IPS-15b (cell line): ENCODE results near the gene RNF213.

ENCODE experiments used
- H3K27me3 ChIP-seq: one replicate; pipeline ENCODE4 v1.6.1; 2013; ENCODE audit warnings: low read length; ENCODE audit not compliant: control insufficient read depth, insufficient read depth
- H3K36me3 ChIP-seq: one replicate; pipeline ENCODE4 v1.6.1; 2013; ENCODE audit warnings: low read length; ENCODE audit not compliant: control insufficient read depth, insufficient read depth
- H3K4me1 ChIP-seq: one replicate; pipeline ENCODE4 v1.6.1; 2013; ENCODE audit warnings: mild to moderate bottlenecking, low read length; ENCODE audit not compliant: control insufficient read depth, insufficient read depth
- H3K4me3 ChIP-seq: one replicate; pipeline ENCODE4 v1.5.1; 2013; ENCODE audit warnings: low read depth, low read length
- H3K9ac ChIP-seq: one replicate; pipeline ENCODE4 v1.6.1; 2013; ENCODE audit warnings: low read depth, mild to moderate bottlenecking, low read length
- H3K9me3 ChIP-seq: one replicate; pipeline ENCODE4 v1.6.1; 2013; ENCODE audit warnings: mild to moderate bottlenecking, low read length; ENCODE audit not compliant: control insufficient read depth, insufficient read depth

RNF213 gene

GRCh38 chr17:80363518-80364090, 103.0 kb downstream of the RNF213 start:
- Histone ChIP-seq H3K36me3 (peaks cover 43% of the 10 kb centered on the region), H3K4me1 (no peaks in the 10 kb centered on the region), H3K27me3 (no peaks in the 10 kb centered on the region), H3K4me3 (no peak overlapping the region), H3K9me3 (no peaks in the 10 kb centered on the region), H3K9ac (no peak overlapping the region)

GRCh38 chr17:80364091-80364691, 103.5 kb downstream of the RNF213 start:
- peaks cover 44% of the 10 kb centered on the region for H3K36me3 ChIP-seq
- H3K4me1 ChIP-seq: no peaks in the 10 kb centered on the region
- H3K27me3 ChIP-seq: no peaks in the 10 kb centered on the region
- H3K4me3 ChIP-seq: no peak overlapping the region
- H3K9ac ChIP-seq: no peak overlapping the region
- H3K9me3 ChIP-seq: no peaks in the 10 kb centered on the region

- Histone ChIP-seq H3K27me3 (no peaks in the 10 kb centered on the region), H3K4me3 (no peak overlapping the region), H3K36me3 (peaks cover 52% of the 10 kb centered on the region), H3K4me1 (no peaks in the 10 kb centered on the region), H3K9ac (no peak overlapping the region), H3K9me3 (no peaks in the 10 kb centered on the region)
Observed at GRCh38 chr17:80365001-80365965, 104.6 kb downstream of the RNF213 start.

- Histone ChIP-seq H3K4me1 (no peaks in the 10 kb centered on the region), H3K27me3 (no peaks in the 10 kb centered on the region), H3K4me3 (no peak overlapping the region), H3K9me3 (no peaks in the 10 kb centered on the region), H3K36me3 (peaks cover 50% of the 10 kb centered on the region), H3K9ac (no peak overlapping the region)
Observed at GRCh38 chr17:80365983-80366382, 105.3 kb downstream of the RNF213 start.

GRCh38 chr17:80367503-80367902, 106.9 kb downstream of the RNF213 start:
- no peak overlapping the region for H3K4me3 ChIP-seq
- no peaks in the 10 kb centered on the region for H3K4me1 ChIP-seq
- H3K27me3 ChIP-seq: no peaks in the 10 kb centered on the region
- H3K9me3 ChIP-seq: no peaks in the 10 kb centered on the region
- peaks cover 44% of the 10 kb centered on the region for H3K36me3 ChIP-seq
- H3K9ac ChIP-seq: no peak overlapping the region

GRCh38 chr17:80371196-80371595, 110.5 kb downstream of the RNF213 start:
- no peak overlapping the region for H3K9ac ChIP-seq
- no peaks in the 10 kb centered on the region for H3K4me1 ChIP-seq
- H3K27me3 ChIP-seq: no peaks in the 10 kb centered on the region
- no peaks in the 10 kb centered on the region for H3K9me3 ChIP-seq
- H3K36me3 ChIP-seq: peaks cover 31% of the 10 kb centered on the region
- no peak overlapping the region for H3K4me3 ChIP-seq

- Histone ChIP-seq H3K4me1 (no peaks in the 10 kb centered on the region), H3K9ac (no peak overlapping the region), H3K27me3 (no peaks in the 10 kb centered on the region), H3K36me3 (peaks cover 35% of the 10 kb centered on the region), H3K9me3 (no peaks in the 10 kb centered on the region), H3K4me3 (no peak overlapping the region)
Observed at GRCh38 chr17:80372456-80372855, 111.8 kb downstream of the RNF213 start.

GRCh38 chr17:80372922-80373570, 112.4 kb downstream of the RNF213 start:
- peaks cover 29% of the 10 kb centered on the region for H3K36me3 ChIP-seq
- no peaks in the 10 kb centered on the region for H3K9me3 ChIP-seq
- H3K27me3 ChIP-seq: no peaks in the 10 kb centered on the region
- H3K4me1 ChIP-seq: no peaks in the 10 kb centered on the region
- no peak overlapping the region for H3K4me3 ChIP-seq
- no peak overlapping the region for H3K9ac ChIP-seq

- Histone ChIP-seq H3K36me3 (peaks cover 27% of the 10 kb centered on the region), H3K27me3 (no peaks in the 10 kb centered on the region), H3K9ac (no peak overlapping the region), H3K4me1 (no peaks in the 10 kb centered on the region), H3K4me3 (no peak overlapping the region), H3K9me3 (no peaks in the 10 kb centered on the region)
Observed at GRCh38 chr17:80374039-80374731, 113.5 kb downstream of the RNF213 start.

GRCh38 chr17:80374732-80375585, 114.3 kb downstream of the RNF213 start:
- Histone ChIP-seq H3K36me3 (peaks cover 22% of the 10 kb centered on the region), H3K27me3 (no peaks in the 10 kb centered on the region), H3K4me1 (no peaks in the 10 kb centered on the region), H3K4me3 (no peak overlapping the region), H3K9ac (no peak overlapping the region), H3K9me3 (no peaks in the 10 kb centered on the region)
